Liver (tissue), 9 donors: ENCODE data around the gene BTRC. TPM values are rescaled to one million over a fixed set of nuclear protein-coding genes. Genes with fewer than 3 reads are reported as not detected.

Experiments
- DNase-seq: peaks from one replicate; pipeline ENCODE4 v3.0.0-alpha.2; 2017; ENCODE audit warnings: low spot score
- H3K27ac ChIP-seq, 2 donors: one replicate each; pipeline ENCODE4 v1.7.0; 2013; ENCODE audit warnings: inconsistent platforms in 2 of 2, low read length in 2 of 2, control low read depth in 1 of 2, low read depth in 1 of 2, mild to moderate bottlenecking in 1 of 2
- H3K27me3 ChIP-seq, 4 donors: one replicate each; pipeline versions ENCODE4 v1.6.1 to v1.7.0; 2013; ENCODE audit warnings: low read length in 3 of 4, inconsistent platforms in 1 of 4, mild to moderate bottlenecking in 1 of 4, moderate library complexity in 1 of 4; ENCODE audit not compliant: control insufficient read depth in 4 of 4, insufficient read depth in 4 of 4
- H3K36me3 ChIP-seq, 4 donors: one replicate each; pipeline versions ENCODE4 v1.6.1 to v1.7.0; 2013; ENCODE audit warnings: low read length in 3 of 4, mild to moderate bottlenecking in 3 of 4, low read depth in 1 of 4, moderate library complexity in 1 of 4; ENCODE audit not compliant: control insufficient read depth in 4 of 4, insufficient read depth in 3 of 4
- H3K4me1 ChIP-seq, 4 donors: one replicate each; pipeline versions ENCODE4 v1.6.1 to v1.7.0; 2013; ENCODE audit warnings: low read length in 3 of 4, mild to moderate bottlenecking in 3 of 4, moderate library complexity in 1 of 4; ENCODE audit not compliant: control insufficient read depth in 4 of 4, insufficient read depth in 4 of 4
- H3K4me3 ChIP-seq, 3 donors: one replicate each; pipeline versions ENCODE4 v1.6.1 to v1.7.0; 2013; ENCODE audit warnings: low read length in 3 of 3, control low read depth in 1 of 3, low read depth in 1 of 3, mild to moderate bottlenecking in 1 of 3
- H3K9ac ChIP-seq, 2 donors: one replicate each; pipeline ENCODE4 v1.7.0; 2013; ENCODE audit warnings: low read length in 2 of 2, mild to moderate bottlenecking in 2 of 2, moderate library complexity in 2 of 2, control low read depth in 1 of 2, low read depth in 1 of 2
- H3K9me3 ChIP-seq, 4 donors: one replicate each; pipeline versions ENCODE4 v1.6.1 to v1.7.0; 2013; ENCODE audit warnings: low read length in 3 of 4; ENCODE audit not compliant: control insufficient read depth in 4 of 4
- ATF3 ChIP-seq: IDR thresholded peaks from 2 replicates; pipeline ENCODE4 v1.6.1; 2016; ENCODE audit warnings: antibody characterized with exemption
- CTCF ChIP-seq: fragments of 150-350 bp; IDR thresholded peaks from 2 replicates; pipeline ENCODE4 v1.5.1; 2017; ENCODE audit warnings: improper control_type of control experiment, low read depth, low read length; ENCODE audit not compliant: missing input control
- FOXA1 ChIP-seq: IDR thresholded peaks from 2 replicates; pipeline ENCODE4 v1.6.1; 2016; ENCODE audit warnings: antibody characterized with exemption
- FOXA2 ChIP-seq: IDR thresholded peaks from 2 replicates; pipeline ENCODE4 v1.6.1; 2016; ENCODE audit warnings: antibody characterized with exemption
- GABPA ChIP-seq, 2 donors: IDR thresholded peaks in 1 of 2; conservative IDR thresholded peaks in 1 of 2; 2 replicates each; pipeline ENCODE4 v1.6.1; 2016; ENCODE audit warnings: antibody characterized with exemption in 2 of 2, mild to moderate bottlenecking in 1 of 2, moderate library complexity in 1 of 2
- HNF4G ChIP-seq: IDR thresholded peaks from 2 replicates; pipeline ENCODE4 v1.6.1; 2016; ENCODE audit warnings: antibody characterized with exemption
- JUND ChIP-seq, 2 donors: IDR thresholded peaks; 2 replicates each; pipeline ENCODE4 v1.6.1; 2016; ENCODE audit warnings: antibody characterized with exemption in 2 of 2
- MAX ChIP-seq: IDR thresholded peaks from 2 replicates; pipeline ENCODE4 v1.6.1; 2016; ENCODE audit warnings: antibody characterized with exemption
- RAD21 ChIP-seq, 2 donors: IDR thresholded peaks; 2 replicates each; pipeline ENCODE4 v1.6.1; 2016; ENCODE audit warnings: antibody characterized with exemption in 2 of 2, mild to moderate bottlenecking in 2 of 2
- SP1 ChIP-seq: IDR thresholded peaks from 2 replicates; pipeline ENCODE4 v1.6.1; 2018; ENCODE audit warnings: antibody characterized with exemption, mild to moderate bottlenecking
- TAF1 ChIP-seq: conservative IDR thresholded peaks from 2 replicates; pipeline ENCODE4 v1.6.1; 2016; ENCODE audit warnings: antibody characterized with exemption, mild to moderate bottlenecking
- ZBTB33 ChIP-seq: IDR thresholded peaks from 2 replicates; pipeline ENCODE4 v1.6.1; 2016; ENCODE audit warnings: antibody characterized with exemption
- WGBS: extraction: QIAGEN DNeasy Blood & Tissue Kit; methylation state at CpG from one replicate; pipeline ENCODE4 v1.1.7; 2013; 5-methylcytosine and 5-hydroxymethylcytosine counted together
- polyA plus RNA-seq, 2 donors: library from polyadenylated mRNA; stranded (reverse) in 1 of 2; unstranded in 1 of 2; fragments of 200-250 nt in 1 of 2; fragments of >200 nt in 1 of 2; fragmentation: Nextera tagmentation in 1 of 2; extraction: Ambion mirVana in 1 of 2; gene quantifications; one replicate each; pipeline versions ENCODE4 v1.2.1 to v1.2.3, GENCODE V29; 2013 to 2015
- total RNA-seq, 2 donors: library from RNA; depleted of rRNA; stranded (reverse); fragments of >200 nt; gene quantifications; one replicate each; pipeline ENCODE4 v1.2.3, GENCODE V29; 2014
- donor health status: healthy.
- donor health status: healthy.
- donor health status: healthy.
- donor health status: healthy.
- donor health status: healthy.

The BTRC gene
- total and polyA plus RNA-seq, 4 donors, result 2.7 to 28.2 (median 5.9) TPM

GRCh38 chr10:101494650-101495049 lies 140.7 kb downstream of the BTRC start (continued):
- TF ChIP-seq TAF1, result no peak

- peaks cover 0 to 14% (median 10%) of the 10 kb centered on the region in 4 donors for H3K4me1 ChIP-seq
- no peak for DNase-seq
- H3K9ac ChIP-seq, result no peak overlapping the region
- H3K27ac ChIP-seq, result no peak overlapping the region
- no peak overlapping the region for H3K4me3 ChIP-seq
- H3K36me3 ChIP-seq, result no peaks in the 10 kb centered on the region
- H3K9me3 ChIP-seq, result no peaks in the 10 kb centered on the region
- 67% methylated on average over 4 of the region's 4 CpGs for WGBS
- TF ChIP-seq FOXA1 (no peak), FOXA2 (no peak), JUND (IDR thresholded peaks at IDR 0.05) (no peak), RAD21 (IDR thresholded peaks at IDR 0.05) (peak; percentile 51 to 55), ATF3 (no peak), SP1 (no peak), GABPA (IDR thresholded peaks at IDR 0.05 in 1 of 2, conservative IDR thresholded peaks at IDR 0.05 in 1 of 2) (no peak), HNF4G (no peak), MAX (no peak), ZBTB33 (no peak), CTCF (peak; percentile 10)
- H3K27me3 ChIP-seq, result no peaks in the 10 kb centered on the region
Observed at GRCh38 chr10:101495324-101495925, 141.5 kb downstream of the BTRC start.

GRCh38 chr10:101504438-101504837 lies 150.5 kb downstream of the BTRC start:
- H3K27ac ChIP-seq, result no peak overlapping the region

More at GRCh38 chr10:101504438-101504837, 150.5 kb downstream of the BTRC start:
- 92% methylated on average over 2 of the region's 2 CpGs for WGBS
- Histone ChIP-seq H3K9ac (no peak overlapping the region), H3K27me3 (no peaks in the 10 kb centered on the region), H3K36me3 (no peaks in the 10 kb centered on the region), H3K4me3 (no peak overlapping the region), H3K9me3 (no peaks in the 10 kb centered on the region), H3K4me1 (no peaks in the 10 kb centered on the region)
- TF ChIP-seq SP1 (no peak), ZBTB33 (no peak), GABPA (IDR thresholded peaks at IDR 0.05 in 1 of 2, conservative IDR thresholded peaks at IDR 0.05 in 1 of 2) (no peak)
- DNase-seq, result no peak
